Stimulated activated CD8-positive, alpha-beta memory T cell treated with anti-CD3 and anti-CD28 coated beads, Interleukin-15, amount 100 ng/mL, for 4 hours (primary cell): ENCODE measurements around the gene RNU6-1.

ENCODE experiments used
- DNase-seq, 2 donors: peaks; one replicate each; pipeline ENCODE4 v3.0.0-alpha.2; 2020; ENCODE audit warnings: low read depth in 2 of 2

RNU6-1 gene

GRCh38 chr15:67801926-67802914, 37.6 kb downstream of the RNU6-1 start:
- no peak for DNase-seq

GRCh38 chr15:67801142-67801541, 38.7 kb downstream of the RNU6-1 start:
- DNase-seq: no peak

- DNase-seq: no peak
Observed at GRCh38 chr15:67799801-67800205, 40.0 kb downstream of the RNU6-1 start.

- DNase-seq: no peak
Observed at GRCh38 chr15:67796196-67797127, 43.4 kb downstream of the RNU6-1 start.

- DNase-seq: no peak
Observed at GRCh38 chr15:67794832-67795574, 44.8 kb downstream of the RNU6-1 start.

- DNase-seq: no peak
Observed at GRCh38 chr15:67792250-67792942, 47.4 kb downstream of the RNU6-1 start.

GRCh38 chr15:67790610-67791319, 49.1 kb downstream of the RNU6-1 start:
- DNase-seq: no peak
